GM12872 (cell line): ENCODE measurements around the gene BMERB1.

Experiments used
- CTCF ChIP-seq: IDR thresholded peaks from 3 replicates; pipeline ENCODE4 v1.5.1; 2011; ENCODE audit warnings: low read depth, mild to moderate bottlenecking, low read length, moderate library complexity; ENCODE audit not compliant: insufficient read depth

Gene BMERB1

GRCh38 chr16:15587152-15587825, 152.9 kb downstream of the BMERB1 start:
- no peak for TF ChIP-seq CTCF

DNA sequence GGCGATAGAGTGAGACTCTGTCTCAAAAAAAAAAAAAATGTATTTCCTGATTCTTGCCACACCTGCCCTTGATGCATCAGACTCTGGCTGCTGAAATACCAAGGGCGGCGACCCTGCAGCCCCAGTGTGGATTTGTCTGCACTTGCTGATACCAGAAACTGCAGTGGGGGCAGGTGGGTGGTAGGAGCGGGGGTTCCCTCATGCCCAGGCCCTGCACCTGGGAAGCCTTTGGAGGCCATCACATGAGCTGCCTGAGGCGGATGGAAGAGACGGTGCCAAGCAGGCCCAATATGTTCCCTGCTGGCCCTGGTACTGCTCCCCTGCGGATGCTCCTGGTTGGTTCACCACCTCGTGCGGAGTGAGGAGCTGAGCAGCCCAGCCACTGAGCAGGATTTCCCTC, 157.9 kb downstream of the BMERB1 start:
- TF ChIP-seq CTCF, result no peak

DNA sequence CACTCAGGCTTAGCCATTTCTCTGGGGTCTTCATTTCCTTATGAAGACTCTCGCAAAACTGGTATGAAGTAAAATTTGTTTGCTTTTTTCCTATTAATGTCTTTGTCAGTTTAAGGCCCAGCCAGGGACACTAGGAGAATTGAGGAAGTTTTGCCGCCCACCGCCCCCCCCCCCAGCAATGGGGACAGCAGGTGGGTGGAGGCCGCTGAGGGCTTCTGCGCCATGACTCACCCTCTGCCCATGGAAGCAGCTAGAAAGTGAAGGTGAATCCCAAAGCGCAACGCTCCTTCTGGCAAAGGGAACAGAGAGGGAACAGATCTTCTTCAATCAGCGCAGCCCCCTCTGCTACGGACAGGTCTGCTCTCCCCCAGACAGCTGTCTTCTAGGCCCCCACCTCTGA, 158.8 kb downstream of the BMERB1 start:
- no peak for TF ChIP-seq CTCF

DNA sequence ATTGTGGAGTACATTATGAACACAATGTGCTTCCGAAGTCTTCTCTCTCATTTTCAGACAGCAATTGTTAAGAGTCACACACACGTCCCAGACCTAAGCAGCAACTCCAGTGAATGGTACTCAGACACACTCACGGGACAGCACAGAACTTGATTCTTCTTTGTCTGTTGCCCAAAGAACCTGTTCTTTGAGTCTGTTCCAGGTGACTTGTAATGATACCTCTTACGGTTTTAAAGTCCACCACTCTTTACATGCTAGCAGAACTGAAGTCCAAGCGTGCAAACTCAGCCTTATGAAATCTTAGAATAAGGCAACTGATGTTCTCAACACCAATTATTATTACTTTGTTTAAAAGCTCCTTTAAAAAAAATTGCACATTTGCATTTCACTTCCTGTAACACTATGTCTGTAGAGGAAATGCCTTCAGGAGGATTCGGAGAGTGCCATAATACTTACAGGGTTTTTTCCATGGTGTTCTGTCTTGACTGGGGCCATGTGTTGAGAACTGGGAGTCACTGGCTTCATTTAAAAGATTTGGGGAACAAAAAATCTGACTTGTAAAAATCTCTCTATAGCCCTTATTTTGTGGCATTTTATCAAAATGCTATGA, 160.4 kb downstream of the BMERB1 start:
- no peak for TF ChIP-seq CTCF

DNA sequence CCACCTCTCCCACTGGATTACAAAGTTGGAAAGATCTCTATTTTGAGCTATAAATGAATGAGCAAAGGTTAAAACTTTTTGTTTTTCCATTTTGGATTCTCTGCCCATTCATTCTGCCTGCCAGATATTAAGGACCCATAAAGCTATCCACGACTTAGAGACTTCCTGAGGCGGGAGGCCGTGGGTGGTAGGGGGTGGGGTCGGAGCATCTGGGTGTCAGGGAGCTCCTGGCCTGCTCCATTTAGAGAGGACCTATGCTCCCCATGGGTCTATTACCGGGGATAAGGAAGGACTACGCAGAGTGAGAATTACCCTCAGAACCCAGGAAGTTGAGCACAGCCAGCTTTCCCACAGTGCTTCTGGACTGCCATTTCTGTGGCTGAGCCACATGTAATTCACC, 162.7 kb downstream of the BMERB1 start:
- TF ChIP-seq CTCF, result no peak

- TF ChIP-seq CTCF, result no peak
Measured at GRCh38 chr16:15597822-15598647, 163.6 kb downstream of the BMERB1 start.

DNA sequence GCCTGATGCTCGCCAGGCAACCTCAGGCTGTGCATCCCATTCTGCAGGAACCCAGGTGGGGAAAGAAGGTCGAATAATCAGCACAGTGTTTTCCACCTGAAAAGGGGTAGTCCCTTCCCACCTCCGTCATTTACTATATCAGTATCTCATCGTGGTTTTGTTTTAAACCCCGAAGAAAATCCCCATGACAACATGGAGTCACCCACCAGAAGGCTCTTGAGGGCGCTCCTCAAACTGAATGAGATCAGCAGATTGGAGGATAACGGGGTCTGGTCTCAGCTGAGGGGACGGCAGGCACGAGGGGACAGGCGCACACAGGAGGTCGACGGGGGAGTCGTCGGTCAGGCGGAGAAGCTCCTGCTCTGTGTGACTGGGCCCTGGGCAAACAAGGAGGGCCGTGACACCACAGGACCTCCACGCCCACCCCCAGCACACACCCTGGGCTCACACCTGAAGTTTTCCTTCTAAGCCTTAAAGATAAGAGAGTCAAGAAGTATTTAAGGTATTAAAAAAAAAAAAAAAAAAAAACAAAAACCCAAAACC, 164.3 kb downstream of the BMERB1 start:
- TF ChIP-seq CTCF, result no peak
